H1 (cell line): ENCODE data around the gene PTPRG. TPM values are rescaled to one million over a fixed set of nuclear protein-coding genes. Genes with fewer than 3 reads are reported as not detected.

ENCODE experiments used
- BCL11A ChIP-seq, 2 experiments: IDR thresholded peaks; one replicate each; pipeline ENCODE4 v1.6.1; 2011; ENCODE audit warnings: low read depth in 2 of 2, low read length in 2 of 2, mild to moderate bottlenecking in 2 of 2
- CREB1 ChIP-seq: IDR thresholded peaks from 2 replicates; pipeline ENCODE4 v1.6.1; 2012; ENCODE audit warnings: inconsistent platforms
- polyA plus RNA-seq, 7 experiments: library from polyadenylated mRNA; depleted of rRNA in 3 of 7; stranded (reverse) in 5 of 7; unstranded in 2 of 7; fragments of >200 nt in 5 of 7; fragments of 200-250 nt in 2 of 7; gene quantifications; 1 replicate in 5 of 7; 2 replicates in 1 of 7; 4 replicates in 1 of 7; pipeline versions ENCODE4 v1.2.1 to v1.2.3, GENCODE V29; 2011 to 2013; ENCODE audit warnings: missing spikeins in 2 of 7, mixed read lengths in 2 of 7
- total RNA-seq: library from RNA; stranded (reverse); fragmentation: NEBNext Ultra II Directional; extraction: Animal tissue kit (Norgen Biotek cat#: 25700); gene quantifications from 2 replicates; pipeline ENCODE4 v1.2.1, GENCODE V29; 2021

Gene PTPRG
- total and polyA plus RNA-seq, 2 of the 8 experiments (the other 6 are each of a cell fraction or from before 2014, with no cell fraction given), result 23.3 to 96.2 TPM

DNA sequence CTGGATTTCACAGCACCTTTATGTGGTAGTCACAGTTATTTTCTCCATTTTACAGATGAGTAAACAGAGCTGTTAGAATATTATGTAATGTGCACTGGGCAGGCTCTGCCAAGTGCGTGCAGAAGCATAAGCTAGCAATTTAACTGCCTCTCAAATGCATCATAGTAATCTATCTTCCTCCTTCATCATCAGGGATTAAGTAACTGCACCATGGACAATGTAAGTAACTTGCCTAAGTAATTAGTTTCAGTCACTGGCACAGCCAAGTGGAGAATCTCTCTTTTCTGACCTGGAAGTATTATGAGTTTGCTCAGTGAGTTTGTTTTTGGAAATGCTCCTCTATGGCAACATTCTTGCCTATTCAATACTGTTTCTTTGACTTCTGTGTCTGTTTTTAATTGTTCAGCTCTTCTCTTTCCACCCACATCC is 260.5 kb downstream of the PTPRG start (continued):
- TF ChIP-seq BCL11A (IDR thresholded peaks at IDR 0.05; ENCODE audit: low read depth in 2 of 2, low read length in 2 of 2) (no peak), CREB1 (no peak)
